Measurements from ENCODE around the gene PPFIBP2. TPM values are rescaled to one million over a fixed set of nuclear protein-coding genes. Genes with fewer than 3 reads are reported as not detected.

The PPFIBP2 gene
- total and polyA plus RNA-seq, 11 donors: 10.5 to 31.1 (median 20.8) TPM

DNA sequence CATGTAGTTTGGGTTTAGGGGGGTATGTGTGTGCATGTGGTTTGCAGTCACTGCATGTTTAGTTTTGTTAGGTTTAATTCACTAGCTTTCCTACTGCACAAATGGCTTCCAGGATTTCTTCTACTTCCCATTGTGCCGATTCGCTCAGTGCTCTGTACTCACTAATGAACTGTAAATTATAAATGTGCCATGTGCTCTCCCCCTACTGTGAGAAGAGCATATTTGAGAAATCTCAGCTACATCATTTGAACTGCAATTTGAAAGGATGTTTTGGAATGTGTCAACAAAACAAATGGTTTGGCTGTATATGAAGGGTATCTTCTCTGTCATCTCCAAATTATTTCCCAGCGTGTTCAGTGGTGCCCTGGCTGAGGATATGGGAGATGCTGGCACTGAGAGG, 131.4 kb downstream of the PPFIBP2 start:
- TF ChIP-seq, protein P1, sequence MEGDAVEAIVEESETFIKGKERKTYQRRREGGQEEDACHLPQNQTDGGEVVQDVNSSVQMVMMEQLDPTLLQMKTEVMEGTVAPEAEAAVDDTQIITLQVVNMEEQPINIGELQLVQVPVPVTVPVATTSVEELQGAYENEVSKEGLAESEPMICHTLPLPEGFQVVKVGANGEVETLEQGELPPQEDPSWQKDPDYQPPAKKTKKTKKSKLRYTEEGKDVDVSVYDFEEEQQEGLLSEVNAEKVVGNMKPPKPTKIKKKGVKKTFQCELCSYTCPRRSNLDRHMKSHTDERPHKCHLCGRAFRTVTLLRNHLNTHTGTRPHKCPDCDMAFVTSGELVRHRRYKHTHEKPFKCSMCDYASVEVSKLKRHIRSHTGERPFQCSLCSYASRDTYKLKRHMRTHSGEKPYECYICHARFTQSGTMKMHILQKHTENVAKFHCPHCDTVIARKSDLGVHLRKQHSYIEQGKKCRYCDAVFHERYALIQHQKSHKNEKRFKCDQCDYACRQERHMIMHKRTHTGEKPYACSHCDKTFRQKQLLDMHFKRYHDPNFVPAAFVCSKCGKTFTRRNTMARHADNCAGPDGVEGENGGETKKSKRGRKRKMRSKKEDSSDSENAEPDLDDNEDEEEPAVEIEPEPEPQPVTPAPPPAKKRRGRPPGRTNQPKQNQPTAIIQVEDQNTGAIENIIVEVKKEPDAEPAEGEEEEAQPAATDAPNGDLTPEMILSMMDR (IDR thresholded peaks at IDR 0.05): no peak
- TF ChIP-seq POLR2A (IDR thresholded peaks at IDR 0.05): no peak
- intact Hi-C loops (cut with DNase I): no loop called here
- Histone ChIP-seq H3K27ac (no peak overlapping the region), H3K36me3 (peaks cover 4 to 84% (median 72%) of the 10 kb centered on the region in 9 donors), H3K27me3 (no peaks in the 10 kb centered on the region), H3K4me1 (no peaks in the 10 kb centered on the region), H3K9me3 (no peaks in the 10 kb centered on the region), H3K4me3 (no peak overlapping the region)
- DNase-seq: no peak
- ATAC-seq: no peak
- WGBS, 4 donors: 93 to 96% (median 95%) methylated on average over 3 of the region's 3 CpGs

DNA sequence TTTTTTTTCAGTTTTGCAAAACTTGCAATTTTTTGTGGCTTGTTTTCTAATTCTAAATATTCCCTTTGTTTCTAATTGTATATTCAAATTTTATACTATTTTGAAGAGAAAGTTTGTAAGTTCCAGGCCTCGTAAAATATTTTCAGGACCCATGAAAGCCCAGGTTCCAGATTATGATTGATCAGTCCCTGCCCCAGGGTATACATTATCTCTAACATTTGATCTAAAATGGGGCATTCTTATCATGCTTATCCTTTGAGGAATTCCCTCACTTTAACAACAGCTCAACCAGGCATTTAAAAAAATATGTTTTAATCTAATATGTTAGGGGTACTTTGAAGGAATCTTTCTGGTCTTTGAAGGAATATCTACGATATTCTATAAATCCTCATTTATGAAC, 133.1 kb downstream of the PPFIBP2 start:
- 82 to 92% (median 90%) methylated on average over 2 of the region's 2 CpGs for WGBS, 4 donors
- Histone ChIP-seq H3K27me3 (no peaks in the 10 kb centered on the region), H3K36me3 (peaks cover 4 to 84% (median 72%) of the 10 kb centered on the region in 9 donors)

DNA sequence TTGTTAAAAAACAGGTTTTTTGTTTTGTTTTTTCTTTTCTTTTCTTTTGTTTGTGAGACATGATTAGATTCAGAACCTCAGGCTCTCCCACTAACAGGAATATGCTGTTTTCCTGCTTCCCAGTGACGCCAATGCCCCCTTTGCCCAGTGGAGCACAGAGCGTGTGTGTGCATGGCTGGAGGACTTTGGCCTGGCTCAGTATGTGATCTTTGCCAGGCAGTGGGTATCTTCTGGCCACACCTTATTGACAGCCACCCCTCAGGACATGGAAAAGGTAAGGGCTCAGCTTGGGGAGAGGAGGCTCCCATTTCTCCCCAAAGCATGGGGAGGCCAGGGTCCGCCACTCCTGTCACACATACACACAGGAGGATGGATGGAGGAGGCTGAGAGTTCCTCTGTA, 134.5 kb downstream of the PPFIBP2 start:
- no peak overlapping the region for H3K27ac ChIP-seq
- DNase-seq: no peak
- H3K9me3 ChIP-seq: no peaks in the 10 kb centered on the region
- H3K4me3 ChIP-seq: no peak overlapping the region
- intact Hi-C loops (cut with DNase I): no loop called here
- no peaks in the 10 kb centered on the region for H3K27me3 ChIP-seq
- TF ChIP-seq, protein P1 (IDR thresholded peaks at IDR 0.05): no peak
- TF ChIP-seq POLR2A (IDR thresholded peaks at IDR 0.05): no peak
- WGBS, 4 donors: 92 to 96% (median 94%) methylated on average over 3 of the region's 3 CpGs
- peak in 1 of 4 donors; percentile 13 for ATAC-seq
- H3K36me3 ChIP-seq: peaks cover 4 to 84% (median 72%) of the 10 kb centered on the region in 9 donors
- no peaks in the 10 kb centered on the region for H3K4me1 ChIP-seq

More for the DNA sequence above, 133.1 kb downstream of the PPFIBP2 start:
- H3K27ac ChIP-seq: no peak overlapping the region
- intact Hi-C loops (cut with DNase I): no loop called here
- ATAC-seq: no peak
- DNase-seq: no peak
- H3K4me3 ChIP-seq: no peak overlapping the region
- no peaks in the 10 kb centered on the region for H3K4me1 ChIP-seq
- H3K9me3 ChIP-seq: no peaks in the 10 kb centered on the region
- TF ChIP-seq, protein P1 (IDR thresholded peaks at IDR 0.05): no peak
- no peak for TF ChIP-seq POLR2A (IDR thresholded peaks at IDR 0.05)

DNA sequence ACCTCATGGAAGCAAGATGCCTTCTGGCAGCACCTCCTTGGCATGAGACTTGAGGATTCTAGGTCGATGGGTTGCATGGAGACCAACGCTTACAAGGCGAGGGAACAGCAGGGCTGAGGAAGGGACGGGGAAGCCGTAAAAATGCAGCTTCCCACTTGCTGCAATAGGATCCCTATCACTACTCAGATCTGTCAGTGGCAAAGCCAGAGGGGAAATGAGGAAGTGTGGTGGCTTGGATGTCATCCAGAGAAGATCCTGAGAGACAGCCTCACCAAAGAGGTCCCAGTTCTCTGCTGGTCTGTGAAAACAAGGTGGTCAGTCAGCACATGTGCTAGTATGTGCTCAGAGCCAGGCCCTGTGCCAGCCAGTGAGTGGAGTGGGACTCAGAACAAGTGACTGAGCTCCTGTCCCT, 137.3 kb downstream of the PPFIBP2 start:
- DNase-seq (no peak), ATAC-seq (no peak)
- Histone ChIP-seq H3K4me3 (no peak overlapping the region), H3K4me1 (peaks cover 0 to 7% (median 0%) of the 10 kb centered on the region in 12 donors), H3K27me3 (no peaks in the 10 kb centered on the region), H3K36me3 (peaks cover 4 to 92% (median 76%) of the 10 kb centered on the region in 9 donors), H3K9me3 (no peaks in the 10 kb centered on the region), H3K27ac (no peak overlapping the region)
- TF ChIP-seq POLR2A (IDR thresholded peaks at IDR 0.05): no peak
- TF ChIP-seq, protein P1 (IDR thresholded peaks at IDR 0.05): no peak
- WGBS, 4 donors: 45 to 80% (median 78%) methylated on average over 5 of the region's 5 CpGs
- intact Hi-C loops (cut with DNase I): loop anchor here in 1 of 10 donors (10.0 kb wide), 1 partner anchor 206 kb away; no protein-coding TSS in a partner anchor
